ENCODE results near the gene NLRC5.
"Not testable (repeated sequence)": the region's sequence is repeated elsewhere in the genome, so short reads cannot be mapped to it uniquely, and the experiment has no call there.

The NLRC5 gene

GRCh38 chr16:57102888-57103851, 113.8 kb downstream of the NLRC5 start:
- DNase-seq (ENCODE audit: extremely low read depth, low read depth): no peak
- TF ChIP-seq, protein P1, sequence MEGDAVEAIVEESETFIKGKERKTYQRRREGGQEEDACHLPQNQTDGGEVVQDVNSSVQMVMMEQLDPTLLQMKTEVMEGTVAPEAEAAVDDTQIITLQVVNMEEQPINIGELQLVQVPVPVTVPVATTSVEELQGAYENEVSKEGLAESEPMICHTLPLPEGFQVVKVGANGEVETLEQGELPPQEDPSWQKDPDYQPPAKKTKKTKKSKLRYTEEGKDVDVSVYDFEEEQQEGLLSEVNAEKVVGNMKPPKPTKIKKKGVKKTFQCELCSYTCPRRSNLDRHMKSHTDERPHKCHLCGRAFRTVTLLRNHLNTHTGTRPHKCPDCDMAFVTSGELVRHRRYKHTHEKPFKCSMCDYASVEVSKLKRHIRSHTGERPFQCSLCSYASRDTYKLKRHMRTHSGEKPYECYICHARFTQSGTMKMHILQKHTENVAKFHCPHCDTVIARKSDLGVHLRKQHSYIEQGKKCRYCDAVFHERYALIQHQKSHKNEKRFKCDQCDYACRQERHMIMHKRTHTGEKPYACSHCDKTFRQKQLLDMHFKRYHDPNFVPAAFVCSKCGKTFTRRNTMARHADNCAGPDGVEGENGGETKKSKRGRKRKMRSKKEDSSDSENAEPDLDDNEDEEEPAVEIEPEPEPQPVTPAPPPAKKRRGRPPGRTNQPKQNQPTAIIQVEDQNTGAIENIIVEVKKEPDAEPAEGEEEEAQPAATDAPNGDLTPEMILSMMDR (IDR thresholded peaks at IDR 0.05; ENCODE audit: low read depth, low read length): no peak

- DNase-seq (ENCODE audit: extremely low read depth, low read depth): no peak
- TF ChIP-seq, protein P1 (IDR thresholded peaks at IDR 0.05; ENCODE audit: low read depth, low read length): no peak
These were observed 115.3 kb downstream of the NLRC5 start for GRCh38 chr16:57104706-57105105.

DNA sequence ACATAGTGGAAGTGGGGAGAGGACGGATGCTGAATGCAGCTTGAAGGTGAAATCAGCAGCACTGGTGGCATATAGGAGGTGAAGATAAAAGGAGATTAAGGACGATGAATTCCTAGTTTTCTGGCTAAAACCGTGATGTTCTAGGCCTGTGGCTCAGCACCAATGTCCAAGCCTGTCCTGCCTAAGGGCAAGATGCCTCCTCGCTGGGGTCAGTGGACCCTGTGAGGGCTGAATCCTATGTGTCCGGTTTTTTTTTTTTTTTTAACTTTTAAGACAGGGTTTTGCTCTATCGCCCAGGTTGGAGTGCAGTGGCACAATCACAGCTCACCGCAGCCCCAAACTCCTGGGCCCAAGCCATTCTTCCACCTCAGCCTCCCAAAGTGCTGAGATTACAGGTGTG, 115.8 kb downstream of the NLRC5 start:
- DNase-seq (ENCODE audit: extremely low read depth, low read depth): no peak
- TF ChIP-seq, protein P1 (IDR thresholded peaks at IDR 0.05; ENCODE audit: low read depth, low read length): no peak

- no peak for DNase-seq (ENCODE audit: extremely low read depth, low read depth)
- TF ChIP-seq, protein P1 (IDR thresholded peaks at IDR 0.05; ENCODE audit: low read depth, low read length): no peak
These were observed 117.4 kb downstream of the NLRC5 start for GRCh38 chr16:57106767-57107166.

- no peak for DNase-seq (ENCODE audit: extremely low read depth, low read depth)
- TF ChIP-seq, protein P1 (IDR thresholded peaks at IDR 0.05; ENCODE audit: low read depth, low read length): no peak
These were observed 118.1 kb downstream of the NLRC5 start for GRCh38 chr16:57107321-57107922.

DNA sequence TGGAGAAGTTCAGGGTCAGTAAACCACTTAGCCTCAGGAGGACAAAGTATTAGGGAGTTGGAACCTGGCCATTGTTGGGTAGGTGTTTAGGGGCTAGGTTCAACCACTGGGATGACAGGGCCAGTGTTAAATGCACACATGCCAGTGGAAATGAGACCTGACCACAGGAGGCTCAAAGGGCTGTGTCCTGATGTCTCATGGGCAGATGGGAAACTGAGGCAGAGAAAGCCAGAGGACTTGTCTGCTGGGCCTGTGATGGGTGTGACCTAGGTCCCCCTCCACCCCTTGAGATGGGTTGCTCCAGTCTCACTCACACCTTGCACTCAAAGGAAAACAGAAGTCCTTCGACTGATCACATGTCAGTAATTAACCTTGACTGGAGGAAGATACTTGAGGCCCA, 119.1 kb downstream of the NLRC5 start:
- no peak for DNase-seq (ENCODE audit: extremely low read depth, low read depth)
- TF ChIP-seq, protein P1 (IDR thresholded peaks at IDR 0.05; ENCODE audit: low read depth, low read length): no peak

- DNase-seq (ENCODE audit: extremely low read depth, low read depth): not testable (repeated sequence)
These were observed 120.1 kb downstream of the NLRC5 start for GRCh38 chr16:57109259-57110105.
